GM10266 (cell line): Measurements from ENCODE around the gene IQCM.

Experiments
- DNase-seq: peaks from one replicate; pipeline ENCODE4 v3.0.0; 2012; ENCODE audit errors: extremely low spot score
- CTCF ChIP-seq: IDR thresholded peaks from 2 replicates; pipeline ENCODE4 v1.5.1; 2012; ENCODE audit warnings: mild to moderate bottlenecking, low read depth; ENCODE audit not compliant: control insufficient read depth, insufficient read depth; ENCODE audit errors: missing control alignments

IQCM gene

GRCh38 chr4:149835280-149835679, 19.6 kb upstream of the IQCM start:
- TF ChIP-seq CTCF, result no peak
- DNase-seq, result no peak

DNA sequence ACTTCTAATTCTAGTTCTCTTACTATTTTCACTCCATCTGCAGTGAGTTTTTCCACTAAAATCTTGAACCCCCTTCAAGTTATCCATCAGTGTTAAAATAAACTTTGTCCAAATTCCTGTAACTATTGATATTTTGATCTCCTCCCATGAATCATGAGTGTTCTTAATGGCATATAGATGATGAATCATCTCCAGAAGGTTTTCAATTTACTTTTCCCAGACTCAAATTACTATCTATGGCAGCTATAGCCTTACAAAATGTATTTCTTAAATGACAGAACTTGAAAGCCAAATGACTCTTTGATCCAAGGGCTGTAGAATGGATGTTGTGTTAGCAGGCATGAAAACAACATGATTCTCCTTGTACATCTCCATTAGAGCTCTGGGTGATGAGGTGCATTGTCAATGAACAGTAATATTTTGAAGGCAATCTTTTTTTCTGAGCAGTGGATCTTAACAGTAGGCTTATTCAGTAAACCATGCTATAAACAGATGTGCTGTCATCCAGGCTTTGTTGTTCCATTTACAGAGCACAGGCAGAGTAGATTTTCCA, 16.1 kb upstream of the IQCM start:
- no peak for DNase-seq
- TF ChIP-seq CTCF, result no peak

- DNase-seq, result no peak
- TF ChIP-seq CTCF, result no peak
Observed at GRCh38 chr4:149830823-149831222, 15.2 kb upstream of the IQCM start.

GRCh38 chr4:149825336-149825735, 9.7 kb upstream of the IQCM start:
- no peak for TF ChIP-seq CTCF
- DNase-seq, result no peak

DNA sequence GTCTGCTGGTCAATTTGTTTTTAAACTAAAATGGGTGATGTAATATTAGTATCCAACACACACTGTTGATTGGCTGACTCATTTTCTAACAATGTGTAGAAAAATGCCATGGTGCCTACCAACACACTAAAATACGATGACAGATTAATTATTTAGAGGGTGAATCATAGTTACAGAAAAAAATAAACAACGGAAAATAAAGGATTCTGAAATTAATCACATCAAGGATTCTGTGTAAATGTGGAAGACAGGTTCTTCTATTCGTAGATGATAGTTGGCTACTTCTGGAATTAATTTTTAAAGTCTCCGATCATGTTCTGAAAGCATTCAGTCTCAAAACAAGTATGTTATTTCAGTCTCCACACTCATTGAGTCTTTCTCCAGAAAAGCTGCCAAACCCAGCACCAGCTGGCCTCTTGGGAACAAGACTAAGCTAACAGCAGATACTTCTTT, 8.2 kb upstream of the IQCM start:
- no peak for DNase-seq
- no peak for TF ChIP-seq CTCF

DNA sequence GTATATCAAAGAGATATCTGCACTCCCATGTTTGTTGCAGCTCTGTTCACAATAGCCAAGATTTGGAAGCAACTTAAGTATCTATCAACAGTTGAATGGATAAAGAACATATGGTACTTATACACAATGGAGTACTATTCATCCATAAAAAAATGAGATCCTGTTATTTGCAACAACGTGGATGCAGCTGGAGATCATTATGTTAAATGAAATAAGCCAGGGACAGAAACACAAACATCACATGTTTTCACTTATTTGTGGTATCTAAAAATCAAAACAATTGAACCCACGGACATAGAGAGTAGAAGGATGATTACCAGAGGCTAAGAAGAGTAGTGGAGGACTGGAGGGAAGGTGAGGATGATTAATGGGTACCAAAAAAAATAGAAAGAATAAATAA, 14.2 kb downstream of the IQCM start:
- no peak for DNase-seq

More for the DNA sequence above, 14.2 kb downstream of the IQCM start:
- no peak for TF ChIP-seq CTCF
